GM19025 (cell line): ENCODE data around the gene VILL.
A peak's percentile ranks its signal among the peaks of the same experiment; 100 is the strongest.
"Not testable (repeated sequence)": the region's sequence is repeated elsewhere in the genome, so short reads cannot be mapped to it uniquely, and the experiment has no call there.

Experiments used
- ATAC-seq: cut with Tn5 transposase; IDR thresholded peaks from one replicate; pipeline ENCODE4 v1.9.1; 2021; ENCODE audit warnings: mild to moderate bottlenecking, low read depth, moderate library complexity; ENCODE audit not compliant: unreplicated experiment

The VILL gene

GRCh38 chr3:38031022-38031994 lies 40.7 kb downstream of the VILL start:
- no peak for ATAC-seq

- ATAC-seq: no peak
Observed at GRCh38 chr3:38032328-38032865, 41.8 kb downstream of the VILL start.

GRCh38 chr3:38033586-38033985 lies 43.0 kb downstream of the VILL start:
- not testable (repeated sequence) for ATAC-seq

- not testable (repeated sequence) for ATAC-seq
Observed at GRCh38 chr3:38034335-38034734, 43.7 kb downstream of the VILL start.

- no peak for ATAC-seq
Observed at GRCh38 chr3:38036286-38036685, 45.7 kb downstream of the VILL start.

- ATAC-seq: no peak
Observed at GRCh38 chr3:38036906-38037305, 46.3 kb downstream of the VILL start.

GRCh38 chr3:38038447-38038911 lies 47.9 kb downstream of the VILL start:
- no peak for ATAC-seq

- peak; percentile 79 for ATAC-seq
Observed at GRCh38 chr3:38039101-38039898, 48.7 kb downstream of the VILL start, which contains the start of gene DLEC1. Gene DLEC1, plus strand, starts transcription at chr3:38039208. Its CDS starts 18 bp downstream, at chr3:38039226.

GRCh38 chr3:38039899-38040261 lies 49.3 kb downstream of the VILL start:
- ATAC-seq: peak; percentile 38

- no peak for ATAC-seq
Observed at GRCh38 chr3:38040401-38040800, 49.8 kb downstream of the VILL start.

- no peak for ATAC-seq
Observed at GRCh38 chr3:38043486-38043885, 52.9 kb downstream of the VILL start.

GRCh38 chr3:38046027-38046426 lies 55.4 kb downstream of the VILL start:
- ATAC-seq: no peak

- no peak for ATAC-seq
Observed at GRCh38 chr3:38046821-38047220, 56.2 kb downstream of the VILL start.

- ATAC-seq: no peak
Observed at GRCh38 chr3:38047896-38048295, 57.3 kb downstream of the VILL start.

GRCh38 chr3:38049358-38050126 lies 59.0 kb downstream of the VILL start:
- ATAC-seq: no peak

GRCh38 chr3:38051131-38051530 lies 60.5 kb downstream of the VILL start:
- ATAC-seq: no peak

GRCh38 chr3:38053286-38053685 lies 62.7 kb downstream of the VILL start:
- ATAC-seq: not testable (repeated sequence)

GRCh38 chr3:38053813-38054498 lies 63.4 kb downstream of the VILL start:
- not testable (repeated sequence) for ATAC-seq

GRCh38 chr3:38054499-38055001 lies 64.0 kb downstream of the VILL start:
- no peak for ATAC-seq
